Measurements from ENCODE around the gene NANOS1.

NANOS1 gene

DNA sequence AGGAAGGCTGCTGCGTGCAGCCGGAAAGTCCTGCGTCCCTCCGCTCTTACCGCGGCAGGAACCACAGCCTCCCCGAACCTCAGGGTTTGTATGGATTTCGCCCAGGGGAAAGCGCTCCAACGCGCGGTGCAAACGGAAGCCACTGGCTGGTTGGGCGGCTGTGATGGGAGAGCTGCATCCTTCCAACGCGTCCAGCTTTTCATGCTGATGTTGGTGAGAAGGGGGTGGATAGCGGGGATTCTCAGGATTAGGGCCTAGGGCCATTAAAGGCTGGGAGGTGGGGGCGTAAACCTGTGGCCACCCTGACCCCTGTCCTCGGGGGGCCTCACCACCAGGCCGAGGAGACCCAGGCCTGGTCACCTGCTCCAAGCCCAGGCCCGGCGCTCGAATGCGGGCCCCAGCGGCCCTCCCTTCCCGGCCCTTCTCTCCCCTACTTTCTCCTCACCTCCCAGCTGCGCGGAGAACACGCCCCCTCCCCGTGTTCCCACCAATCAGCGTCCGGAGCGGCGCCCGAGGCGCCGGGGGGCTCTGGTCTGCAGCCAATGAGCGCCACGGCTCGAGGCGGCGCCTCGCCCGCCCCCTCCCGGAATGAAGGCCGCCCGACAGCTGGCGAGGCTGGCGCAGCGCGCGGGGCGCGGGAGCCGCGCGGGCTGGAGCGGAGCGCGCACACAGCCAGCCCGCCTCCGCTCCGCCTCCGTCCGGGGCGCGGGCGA lies 458 bp upstream of the NANOS1 start:
- Histone ChIP-seq H3K4me1 (ENCODE audit: control insufficient read depth, insufficient read depth, low read length, poor library complexity, severe bottlenecking) (peaks cover 5% of the 10 kb centered on the region), H3K27me3 (replicated peaks; ENCODE audit: control insufficient read depth, insufficient read depth, low read length, poor library complexity, severe bottlenecking) (no peaks in the 10 kb centered on the region), H3K36me3 (ENCODE audit: control insufficient read depth, insufficient read depth, low read length) (peaks cover 4% of the 10 kb centered on the region), H3K27ac (ENCODE audit: insufficient read depth, low read length, poor library complexity, severe bottlenecking) (peak overlapping the region; percentile 4), H3K9me3 (ENCODE audit: control insufficient read depth, low read length) (no peaks in the 10 kb centered on the region), H3K4me3 (ENCODE audit: insufficient read depth, low read depth, low read length, poor library complexity, severe bottlenecking) (peak overlapping the region; percentile 45)
- DNase-seq, result peak; percentile 68 to 75 (median 75)

DNA sequence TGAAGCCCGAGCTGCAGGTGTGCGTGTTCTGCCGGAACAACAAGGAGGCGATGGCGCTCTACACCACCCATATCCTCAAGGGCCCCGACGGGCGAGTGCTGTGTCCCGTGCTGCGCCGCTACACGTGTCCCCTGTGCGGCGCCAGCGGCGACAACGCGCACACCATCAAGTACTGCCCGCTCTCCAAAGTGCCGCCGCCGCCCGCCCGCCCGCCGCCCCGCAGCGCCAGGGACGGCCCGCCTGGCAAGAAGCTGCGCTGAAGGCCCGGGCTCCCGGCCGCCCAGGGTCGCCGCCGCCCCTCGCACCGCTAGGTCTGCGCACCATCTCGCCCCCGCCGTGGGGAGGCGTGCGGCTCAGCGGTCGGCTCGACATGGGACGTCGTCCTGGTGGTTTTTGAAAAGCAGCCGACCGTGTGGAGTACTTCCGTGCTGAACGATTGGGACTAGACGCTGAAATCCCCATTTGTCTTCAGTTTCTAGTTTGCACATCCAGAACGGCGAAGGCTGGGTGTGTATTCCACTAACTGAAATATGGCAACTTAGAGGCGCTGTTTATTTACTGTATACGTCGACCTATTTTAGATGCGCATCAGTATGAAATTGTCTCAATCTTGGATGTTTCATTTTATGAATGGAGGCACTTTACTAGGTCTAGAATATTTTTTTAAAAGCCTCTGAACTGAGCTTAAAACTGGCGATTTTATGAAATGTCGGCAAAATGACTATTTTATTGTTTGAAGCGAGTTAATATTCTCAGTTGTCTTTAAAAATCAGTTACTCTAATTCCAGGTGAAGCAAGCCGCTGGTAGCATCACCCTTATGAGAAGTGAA lies 1.1 kb downstream of the NANOS1 start:
- Histone ChIP-seq H3K27ac (ENCODE audit: insufficient read depth, low read length, poor library complexity, severe bottlenecking) (no peak overlapping the region), H3K9me3 (ENCODE audit: control insufficient read depth, low read length) (no peaks in the 10 kb centered on the region), H3K27me3 (replicated peaks; ENCODE audit: control insufficient read depth, insufficient read depth, low read length, poor library complexity, severe bottlenecking) (no peaks in the 10 kb centered on the region), H3K4me1 (ENCODE audit: control insufficient read depth, insufficient read depth, low read length, poor library complexity, severe bottlenecking) (peaks cover 5% of the 10 kb centered on the region), H3K4me3 (ENCODE audit: insufficient read depth, low read depth, low read length, poor library complexity, severe bottlenecking) (peak overlapping the region; percentile 41), H3K36me3 (ENCODE audit: control insufficient read depth, insufficient read depth, low read length) (peaks cover 9% of the 10 kb centered on the region)
- DNase-seq, result peak; percentile 14 to 35 (median 17)

DNA sequence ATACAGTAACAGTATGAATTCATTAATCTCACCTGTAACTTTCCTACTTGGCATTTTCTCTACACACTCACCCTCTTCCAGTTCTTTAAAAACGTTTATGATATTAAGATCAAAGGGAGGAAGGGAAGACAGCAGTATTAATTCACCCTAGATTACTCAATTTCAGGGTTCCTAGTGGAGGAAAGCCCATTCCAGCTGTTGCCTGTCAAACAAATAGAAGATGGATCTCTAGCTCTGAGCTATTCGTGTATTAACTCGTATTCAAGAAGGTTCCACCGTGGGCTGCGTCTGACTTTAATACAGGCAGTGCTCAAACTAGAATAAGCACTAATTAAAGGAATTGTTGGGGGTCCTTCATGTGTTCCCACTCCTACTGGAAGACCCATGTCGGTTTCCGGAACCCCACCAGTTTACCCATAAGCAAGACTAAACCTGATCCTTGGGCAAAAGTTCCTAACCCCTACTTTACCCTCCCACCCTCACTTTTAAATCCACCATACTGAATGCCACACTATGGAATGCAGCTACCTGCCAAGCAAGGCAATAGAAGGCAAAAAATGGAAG lies 2.1 kb downstream of the NANOS1 start:
- Histone ChIP-seq H3K4me1 (ENCODE audit: control insufficient read depth, insufficient read depth, low read length, poor library complexity, severe bottlenecking) (peaks cover 5% of the 10 kb centered on the region), H3K9me3 (ENCODE audit: control insufficient read depth, low read length) (no peaks in the 10 kb centered on the region), H3K36me3 (ENCODE audit: control insufficient read depth, insufficient read depth, low read length) (peaks cover 17% of the 10 kb centered on the region), H3K4me3 (ENCODE audit: insufficient read depth, low read depth, low read length, poor library complexity, severe bottlenecking) (no peak overlapping the region), H3K27me3 (replicated peaks; ENCODE audit: control insufficient read depth, insufficient read depth, low read length, poor library complexity, severe bottlenecking) (no peaks in the 10 kb centered on the region), H3K27ac (ENCODE audit: insufficient read depth, low read length, poor library complexity, severe bottlenecking) (no peak overlapping the region)
- no peak for DNase-seq

DNA sequence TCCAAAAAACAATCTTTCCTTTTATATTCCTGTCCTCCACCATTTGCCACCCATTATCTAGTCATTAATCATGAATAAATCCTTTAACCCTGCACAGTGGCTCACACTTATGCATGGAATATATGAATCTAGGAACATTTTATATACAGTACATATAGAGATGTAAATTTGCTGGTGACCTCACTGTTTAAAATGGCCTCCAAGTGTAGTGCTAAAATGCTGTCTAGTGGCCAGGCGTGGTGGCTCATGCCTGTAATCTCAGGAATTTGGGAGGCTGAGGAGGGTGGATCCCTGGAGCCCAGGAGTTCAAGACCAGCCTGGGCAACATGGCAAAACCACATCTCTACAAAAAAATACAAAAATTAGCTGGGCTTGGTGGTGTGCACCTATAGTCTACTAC lies 9.6 kb downstream of the NANOS1 start:
- Histone ChIP-seq H3K27ac (ENCODE audit: insufficient read depth, low read length, poor library complexity, severe bottlenecking) (no peak overlapping the region), H3K4me3 (ENCODE audit: insufficient read depth, low read depth, low read length, poor library complexity, severe bottlenecking) (no peak overlapping the region), H3K36me3 (ENCODE audit: control insufficient read depth, insufficient read depth, low read length) (peaks cover 83% of the 10 kb centered on the region), H3K9me3 (ENCODE audit: control insufficient read depth, low read length) (no peaks in the 10 kb centered on the region), H3K27me3 (replicated peaks; ENCODE audit: control insufficient read depth, insufficient read depth, low read length, poor library complexity, severe bottlenecking) (no peaks in the 10 kb centered on the region), H3K4me1 (ENCODE audit: control insufficient read depth, insufficient read depth, low read length, poor library complexity, severe bottlenecking) (no peaks in the 10 kb centered on the region)
- no peak for DNase-seq

DNA sequence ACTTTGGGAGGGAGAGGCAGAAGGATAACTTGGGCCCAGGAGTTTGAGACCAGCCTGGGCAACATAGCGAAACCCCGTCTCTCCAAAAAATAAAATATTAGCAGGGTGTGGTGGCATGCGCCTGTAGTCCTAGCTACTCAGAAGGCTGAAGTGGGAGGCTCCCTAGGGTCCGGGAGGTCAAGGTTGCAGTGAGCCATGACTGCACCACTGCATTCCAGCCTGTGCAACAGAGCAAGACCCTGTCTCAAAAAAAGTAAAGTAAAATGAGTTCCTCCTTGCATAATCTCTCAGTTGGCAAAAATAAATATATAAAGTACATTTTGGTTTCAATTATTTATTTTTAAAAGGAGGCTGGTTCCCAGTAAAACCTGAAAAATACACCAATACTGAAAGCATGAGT lies 11.8 kb downstream of the NANOS1 start:
- Histone ChIP-seq H3K4me3 (ENCODE audit: insufficient read depth, low read depth, low read length, poor library complexity, severe bottlenecking) (no peak overlapping the region), H3K9me3 (ENCODE audit: control insufficient read depth, low read length) (no peaks in the 10 kb centered on the region), H3K36me3 (ENCODE audit: control insufficient read depth, insufficient read depth, low read length) (peaks cover 94% of the 10 kb centered on the region), H3K27ac (ENCODE audit: insufficient read depth, low read length, poor library complexity, severe bottlenecking) (no peak overlapping the region), H3K27me3 (replicated peaks; ENCODE audit: control insufficient read depth, insufficient read depth, low read length, poor library complexity, severe bottlenecking) (no peaks in the 10 kb centered on the region), H3K4me1 (ENCODE audit: control insufficient read depth, insufficient read depth, low read length, poor library complexity, severe bottlenecking) (no peaks in the 10 kb centered on the region)
- no peak for DNase-seq

DNA sequence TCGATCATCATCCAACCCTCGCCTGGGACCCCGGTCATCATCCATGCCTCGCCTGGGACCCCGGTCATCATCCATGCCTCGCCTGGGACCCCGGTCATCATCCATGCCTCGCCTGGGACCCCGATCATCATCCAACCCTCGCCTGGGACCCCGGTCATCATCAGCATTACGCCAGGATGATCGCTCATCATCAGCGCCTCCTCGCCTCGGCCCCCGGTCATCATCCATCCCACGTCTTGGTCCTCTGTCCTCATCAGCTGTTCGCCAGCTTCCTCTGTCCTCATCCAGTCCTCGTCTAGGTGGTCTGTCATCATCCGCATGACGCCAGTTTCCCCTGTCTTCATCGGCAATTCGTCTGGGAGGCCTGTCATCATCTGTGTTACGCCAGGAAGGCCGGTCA lies 12.7 kb downstream of the NANOS1 start:
- Histone ChIP-seq H3K9me3 (ENCODE audit: control insufficient read depth, low read length) (no peaks in the 10 kb centered on the region), H3K4me3 (ENCODE audit: insufficient read depth, low read depth, low read length, poor library complexity, severe bottlenecking) (no peak overlapping the region), H3K36me3 (ENCODE audit: control insufficient read depth, insufficient read depth, low read length) (peaks cover 92% of the 10 kb centered on the region), H3K4me1 (ENCODE audit: control insufficient read depth, insufficient read depth, low read length, poor library complexity, severe bottlenecking) (no peaks in the 10 kb centered on the region), H3K27me3 (replicated peaks; ENCODE audit: control insufficient read depth, insufficient read depth, low read length, poor library complexity, severe bottlenecking) (no peaks in the 10 kb centered on the region), H3K27ac (ENCODE audit: insufficient read depth, low read length, poor library complexity, severe bottlenecking) (no peak overlapping the region)
- DNase-seq, result no peak

DNA sequence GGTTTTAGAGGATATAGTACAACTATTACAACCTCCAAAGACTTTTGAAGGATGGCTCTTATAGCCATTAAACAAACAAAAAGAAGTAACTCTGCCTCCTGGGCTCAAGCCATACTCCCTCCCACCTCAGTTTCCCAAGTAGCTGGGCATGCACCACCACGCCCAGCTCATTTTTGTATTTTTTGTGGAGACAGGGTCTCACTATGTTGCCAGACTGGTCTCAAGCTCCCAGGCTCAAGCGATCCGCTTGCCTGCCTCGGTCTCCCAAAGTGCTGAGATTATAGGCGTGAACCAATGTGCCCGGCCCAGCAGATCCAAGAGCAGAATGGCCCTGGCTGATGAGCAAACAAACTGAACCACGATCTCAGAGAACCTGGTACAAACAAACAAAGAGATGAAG lies 16.0 kb downstream of the NANOS1 start:
- H3K4me1 ChIP-seq (ENCODE audit: control insufficient read depth, insufficient read depth, low read length, poor library complexity, severe bottlenecking), result no peaks in the 10 kb centered on the region
- H3K36me3 ChIP-seq (ENCODE audit: control insufficient read depth, insufficient read depth, low read length), result peaks cover 93% of the 10 kb centered on the region
- H3K4me3 ChIP-seq (ENCODE audit: insufficient read depth, low read depth, low read length, poor library complexity, severe bottlenecking), result no peak overlapping the region
- H3K9me3 ChIP-seq (ENCODE audit: control insufficient read depth, low read length), result no peaks in the 10 kb centered on the region
- H3K27me3 ChIP-seq (replicated peaks; ENCODE audit: control insufficient read depth, insufficient read depth, low read length, poor library complexity, severe bottlenecking), result no peaks in the 10 kb centered on the region
- DNase-seq, result no peak
- H3K27ac ChIP-seq (ENCODE audit: insufficient read depth, low read length, poor library complexity, severe bottlenecking), result no peak overlapping the region

DNA sequence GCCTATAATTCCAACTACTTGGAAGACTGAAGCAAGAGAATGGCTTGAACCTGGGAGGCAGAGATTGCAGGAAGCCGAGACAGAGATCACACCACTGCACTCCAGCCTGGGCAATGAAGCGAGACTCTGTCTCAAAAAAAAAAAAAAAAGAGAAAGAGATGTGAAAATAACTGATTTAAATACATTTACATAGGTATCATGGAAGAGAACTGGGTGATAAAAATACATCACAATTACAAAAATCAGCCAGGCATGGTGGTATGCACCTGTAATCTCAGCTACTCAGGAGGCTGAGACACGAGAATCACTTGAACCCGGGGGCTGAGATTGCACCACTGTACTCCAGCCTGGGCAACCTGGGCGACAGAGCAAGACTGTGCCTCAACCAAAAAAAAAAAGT lies 19.8 kb downstream of the NANOS1 start:
- Histone ChIP-seq H3K27me3 (replicated peaks; ENCODE audit: control insufficient read depth, insufficient read depth, low read length, poor library complexity, severe bottlenecking) (no peaks in the 10 kb centered on the region), H3K4me3 (ENCODE audit: insufficient read depth, low read depth, low read length, poor library complexity, severe bottlenecking) (no peak overlapping the region), H3K9me3 (ENCODE audit: control insufficient read depth, low read length) (no peaks in the 10 kb centered on the region), H3K36me3 (ENCODE audit: control insufficient read depth, insufficient read depth, low read length) (peaks cover 95% of the 10 kb centered on the region), H3K27ac (ENCODE audit: insufficient read depth, low read length, poor library complexity, severe bottlenecking) (no peak overlapping the region), H3K4me1 (ENCODE audit: control insufficient read depth, insufficient read depth, low read length, poor library complexity, severe bottlenecking) (no peaks in the 10 kb centered on the region)
- no peak for DNase-seq

DNA sequence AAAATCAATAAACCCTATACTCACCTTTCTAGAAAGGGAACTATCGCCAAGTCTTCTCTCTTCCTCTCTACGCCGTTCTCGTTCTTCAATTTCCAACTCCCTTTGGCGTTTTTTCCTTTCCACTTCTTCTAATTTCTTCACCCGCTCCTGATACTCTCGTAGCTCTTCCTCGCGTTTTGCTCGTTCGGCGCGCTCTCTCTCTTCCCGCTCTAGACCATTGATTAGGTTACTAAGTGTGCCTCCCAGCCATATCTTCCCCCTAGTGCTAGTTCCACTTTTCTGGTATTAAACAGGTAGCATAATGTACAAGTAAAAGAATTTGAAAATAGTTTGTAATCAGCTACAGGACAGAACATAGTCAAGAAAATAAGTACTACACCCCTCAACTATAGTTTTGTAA lies 20.3 kb downstream of the NANOS1 start:
- Histone ChIP-seq H3K27ac (ENCODE audit: insufficient read depth, low read length, poor library complexity, severe bottlenecking) (no peak overlapping the region), H3K27me3 (replicated peaks; ENCODE audit: control insufficient read depth, insufficient read depth, low read length, poor library complexity, severe bottlenecking) (no peaks in the 10 kb centered on the region), H3K36me3 (ENCODE audit: control insufficient read depth, insufficient read depth, low read length) (peaks cover 96% of the 10 kb centered on the region), H3K4me1 (ENCODE audit: control insufficient read depth, insufficient read depth, low read length, poor library complexity, severe bottlenecking) (no peaks in the 10 kb centered on the region), H3K9me3 (ENCODE audit: control insufficient read depth, low read length) (no peaks in the 10 kb centered on the region), H3K4me3 (ENCODE audit: insufficient read depth, low read depth, low read length, poor library complexity, severe bottlenecking) (no peak overlapping the region)
- no peak for DNase-seq

DNA sequence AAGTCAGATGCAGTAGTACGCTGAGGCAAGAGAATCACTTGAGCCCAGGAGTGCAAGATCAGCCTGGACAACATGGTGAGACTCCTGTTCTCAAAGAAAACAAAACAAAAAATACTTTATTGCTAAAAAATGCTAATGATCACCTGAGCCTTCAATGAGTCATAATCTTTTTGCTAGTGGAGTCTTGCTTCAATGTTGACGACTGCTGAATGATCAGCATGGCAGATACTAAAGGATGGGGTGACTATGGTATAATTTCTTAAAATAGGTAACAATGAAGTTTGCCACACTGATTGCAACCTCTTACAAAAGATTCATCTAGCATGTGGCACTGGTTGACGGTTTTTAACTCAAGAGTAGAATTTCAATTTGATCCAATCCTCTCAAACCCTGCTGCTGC lies 22.3 kb downstream of the NANOS1 start:
- Histone ChIP-seq H3K36me3 (ENCODE audit: control insufficient read depth, insufficient read depth, low read length) (peaks cover 93% of the 10 kb centered on the region), H3K4me1 (ENCODE audit: control insufficient read depth, insufficient read depth, low read length, poor library complexity, severe bottlenecking) (no peaks in the 10 kb centered on the region), H3K27me3 (replicated peaks; ENCODE audit: control insufficient read depth, insufficient read depth, low read length, poor library complexity, severe bottlenecking) (no peaks in the 10 kb centered on the region), H3K4me3 (ENCODE audit: insufficient read depth, low read depth, low read length, poor library complexity, severe bottlenecking) (no peak overlapping the region), H3K27ac (ENCODE audit: insufficient read depth, low read length, poor library complexity, severe bottlenecking) (no peak overlapping the region), H3K9me3 (ENCODE audit: control insufficient read depth, low read length) (no peaks in the 10 kb centered on the region)
- DNase-seq, result no peak
